GM20431 (cell line): Measurements from ENCODE around the gene CBLN3.
"Not testable (repeated sequence)": the region's sequence is repeated elsewhere in the genome, so short reads cannot be mapped to it uniquely, and the experiment has no call there.

Source experiments
- in situ Hi-C: fragments of 300-500 bp; cut with MseI, MboI; formaldehyde crosslinking; loops from one replicate; pipeline ENCODE4 v1.15.0; 2020; ENCODE audit warnings: low sequenced_read_pairs; ENCODE audit not compliant: unreplicated experiment

Gene CBLN3

GRCh38 chr14:24388474-24389179 lies 40.8 kb downstream of the CBLN3 start:
- in situ Hi-C loops: no loop called here

- in situ Hi-C loops: not testable (repeated sequence)
These were observed 41.9 kb downstream of the CBLN3 start for GRCh38 chr14:24387579-24387978.

GRCh38 chr14:24387009-24387345 lies 42.5 kb downstream of the CBLN3 start:
- in situ Hi-C loops: no loop called here

- in situ Hi-C loops: no loop called here
These were observed 43.9 kb downstream of the CBLN3 start for GRCh38 chr14:24385524-24385923.

- in situ Hi-C loops: no loop called here
These were observed 45.3 kb downstream of the CBLN3 start for GRCh38 chr14:24384169-24384568.

- in situ Hi-C loops: no loop called here
These were observed 47.5 kb downstream of the CBLN3 start for GRCh38 chr14:24382064-24382371.

- in situ Hi-C loops: no loop called here
These were observed 48.0 kb downstream of the CBLN3 start for GRCh38 chr14:24381363-24382063.

GRCh38 chr14:24379907-24380730 lies 49.3 kb downstream of the CBLN3 start:
- in situ Hi-C loops: no loop called here

- in situ Hi-C loops: no loop called here
These were observed 50.2 kb downstream of the CBLN3 start for GRCh38 chr14:24378981-24379906.

- in situ Hi-C loops: no loop called here
These were observed 51.1 kb downstream of the CBLN3 start for GRCh38 chr14:24378327-24378726.

GRCh38 chr14:24377657-24378056 lies 51.8 kb downstream of the CBLN3 start:
- in situ Hi-C loops: no loop called here

GRCh38 chr14:24377126-24377525 lies 52.3 kb downstream of the CBLN3 start:
- in situ Hi-C loops: no loop called here
